PC-9 (cell line): ENCODE data around the gene HMGB3. TPM values are rescaled to one million over a fixed set of nuclear protein-coding genes. Genes with fewer than 3 reads are reported as not detected.

ENCODE experiments used
- BruUV-seq: library from RNA; stranded (reverse); fragments of 400-500 nt; replicated peaks from 2 replicates; lab custom pipeline; 2021; lab: Mats Ljungman, UMichigan
- CTCF ChIA-PET: fragments of 300-600 bp; sonication (Branson Sonifier 250); formaldehyde crosslinking; loops from one replicate; lab custom pipeline; 2022; ENCODE audit warnings: antibody characterized with exemption; lab: Charles Lee
- POLR2A ChIA-PET: fragments of 300-600 bp; sonication (Branson Sonifier 250); formaldehyde crosslinking; loops from one replicate; lab custom pipeline; 2022; ENCODE audit warnings: antibody characterized with exemption; ENCODE audit not compliant: unreplicated experiment; lab: Charles Lee
- DNase-seq, 2 experiments: peaks; one replicate each; pipeline versions ENCODE4 v3.0.0 to v3.0.0-alpha.2; 2015 to 2022; ENCODE audit warnings: mixed read lengths in 1 of 2
- H2AFZ ChIP-seq: fragments of 200-600 bp; sonication (generic); 2 replicates; pipeline ENCODE4 v1.8.1; 2017; ENCODE audit warnings: antibody characterized with exemption
- H3F3A ChIP-seq: fragments of 200-600 bp; sonication (generic); 2 replicates; pipeline ENCODE4 v1.8.1; 2017; ENCODE audit warnings: antibody characterized with exemption, mild to moderate bottlenecking, low read depth; ENCODE audit not compliant: insufficient read depth
- H3K27ac ChIP-seq: fragments of 200-600 bp; sonication (generic); 2 replicates; pipeline ENCODE4 v1.6.1; 2016; ENCODE audit warnings: mixed run types
- H3K27me3 ChIP-seq: fragments of 200-600 bp; sonication (generic); 2 replicates; pipeline ENCODE4 v1.6.1; 2016; ENCODE audit warnings: low read depth, mixed run types; ENCODE audit not compliant: insufficient read depth
- H3K36me3 ChIP-seq: fragments of 200-600 bp; sonication (generic); 2 replicates; pipeline ENCODE4 v1.6.1; 2016; ENCODE audit warnings: low read depth, mixed run types
- H3K4me1 ChIP-seq: fragments of 200-600 bp; sonication (generic); replicated peaks from 2 replicates; pipeline ENCODE4 v1.6.1; 2016; ENCODE audit warnings: mixed run types; ENCODE audit not compliant: insufficient read depth
- H3K4me2 ChIP-seq: fragments of 200-600 bp; sonication (generic); 2 replicates; pipeline ENCODE4 v1.6.1; 2017; ENCODE audit warnings: mixed run types
- H3K4me3 ChIP-seq: fragments of 200-600 bp; sonication (generic); 2 replicates; pipeline ENCODE4 v1.6.1; 2016; ENCODE audit warnings: mixed run types
- H3K79me2 ChIP-seq: fragments of 200-600 bp; sonication (generic); 2 replicates; pipeline ENCODE4 v1.6.1; 2017; ENCODE audit warnings: low read depth, mixed run types
- H3K9me2 ChIP-seq: fragments of 200-600 bp; sonication (generic); 2 replicates; pipeline ENCODE4 v1.8.1; 2017; ENCODE audit warnings: mild to moderate bottlenecking; ENCODE audit not compliant: insufficient read depth
- H3K9me3 ChIP-seq: fragments of 200-600 bp; sonication (generic); 2 replicates; pipeline ENCODE4 v1.8.1; 2016; ENCODE audit warnings: low read depth; ENCODE audit not compliant: insufficient read depth
- H4K20me1 ChIP-seq: fragments of 200-600 bp; sonication (generic); 2 replicates; pipeline ENCODE4 v1.8.1; 2017; ENCODE audit not compliant: insufficient read depth
- CTCF ChIP-seq: fragments of 200-600 bp; sonication (generic); conservative IDR thresholded peaks from 2 replicates; pipeline ENCODE4 v1.6.1; 2017; ENCODE audit warnings: mixed run types, antibody characterized with exemption, mild to moderate bottlenecking, moderate library complexity
- EZH2 ChIP-seq: fragments of 200-600 bp; sonication (generic); IDR thresholded peaks from 2 replicates; pipeline ENCODE4 v1.8.0; 2017; ENCODE audit warnings: antibody characterized with exemption, low read depth
- intact Hi-C: fragments of 100-400 bp; cut with micrococcal nuclease; formaldehyde crosslinking; loops from one replicate; pipeline ENCODE4 v1.10.0; 2022; ENCODE audit not compliant: unreplicated experiment
- total RNA-seq: library from RNA; stranded (reverse); gene quantifications from 2 replicates; pipeline ENCODE4 v1.2.3, GENCODE V29; 2021

HMGB3 gene
- total RNA-seq, 1 experiment from 2014 or later = 149 TPM

- ChIA-PET POLR2A (no interaction called here), CTCF (no interaction called here)
- DNase-seq = no peak
- Histone ChIP-seq H3F3A (no peaks in the 10 kb centered on the region), H4K20me1 (no peaks in the 10 kb centered on the region), H3K36me3 (no peaks in the 10 kb centered on the region), H3K4me1 (no peaks in the 10 kb centered on the region), H3K79me2 (no peaks in the 10 kb centered on the region), H3K4me2 (no peak overlapping the region), H3K4me3 (no peak overlapping the region), H3K27me3 (peaks cover 30% of the 10 kb centered on the region), H3K9me2 (no peaks in the 10 kb centered on the region), H2AFZ (no peak overlapping the region), H3K27ac (no peak overlapping the region), H3K9me3 (no peaks in the 10 kb centered on the region)
- no TSS peak for BruUV-seq
- intact Hi-C loops = no loop called here
- TF ChIP-seq EZH2 (no peak), CTCF (no peak)
Measured at GRCh38 chrX:150941580-150941979, 41.6 kb upstream of the HMGB3 start.

- no peaks in the 10 kb centered on the region for H3K36me3 ChIP-seq
- H3K9me2 ChIP-seq = no peaks in the 10 kb centered on the region
- no peak overlapping the region for H3K4me2 ChIP-seq
- no peak overlapping the region for H2AFZ ChIP-seq
- H3F3A ChIP-seq = no peaks in the 10 kb centered on the region
- H3K79me2 ChIP-seq = no peaks in the 10 kb centered on the region
- no peaks in the 10 kb centered on the region for H3K4me1 ChIP-seq
- H4K20me1 ChIP-seq = no peaks in the 10 kb centered on the region
- ChIA-PET POLR2A (interaction anchor here (0.7 kb wide), 1 partner anchor 55 kb away, joined by 5 read pairs; no protein-coding TSS in a partner anchor), CTCF (no interaction called here)
- no TSS peak for BruUV-seq
- intact Hi-C loops = no loop called here
- no peak overlapping the region for H3K27ac ChIP-seq
- no peak overlapping the region for H3K4me3 ChIP-seq
- TF ChIP-seq EZH2 = no peak
- no peak for TF ChIP-seq CTCF
- no peaks in the 10 kb centered on the region for H3K9me3 ChIP-seq
- DNase-seq = no peak
- H3K27me3 ChIP-seq = peaks cover 45% of the 10 kb centered on the region
Measured at GRCh38 chrX:150942942-150943594, 40.1 kb upstream of the HMGB3 start.

- Histone ChIP-seq H3K4me2 (no peak overlapping the region), H3K27me3 (peaks cover 54% of the 10 kb centered on the region), H3K27ac (no peak overlapping the region), H4K20me1 (no peaks in the 10 kb centered on the region), H2AFZ (no peak overlapping the region), H3K36me3 (no peaks in the 10 kb centered on the region), H3F3A (no peaks in the 10 kb centered on the region), H3K9me2 (no peaks in the 10 kb centered on the region), H3K9me3 (no peaks in the 10 kb centered on the region), H3K4me1 (no peaks in the 10 kb centered on the region), H3K79me2 (no peaks in the 10 kb centered on the region), H3K4me3 (no peak overlapping the region)
- TF ChIP-seq EZH2 (no peak), CTCF (no peak)
- BruUV-seq = no TSS peak
- ChIA-PET POLR2A (no interaction called here), CTCF (no interaction called here)
- DNase-seq = no peak
- intact Hi-C loops = no loop called here
Measured at GRCh38 chrX:150944233-150944632, 38.9 kb upstream of the HMGB3 start.
